GM10266 (cell line): ENCODE results near the gene RTCA.
"Not testable (repeated sequence)": the region's sequence is repeated elsewhere in the genome, so short reads cannot be mapped to it uniquely, and the experiment has no call there.

ENCODE experiments used
- DNase-seq: peaks from one replicate; pipeline ENCODE4 v3.0.0; 2012; ENCODE audit errors: extremely low spot score
- CTCF ChIP-seq: IDR thresholded peaks from 2 replicates; pipeline ENCODE4 v1.5.1; 2012; ENCODE audit warnings: mild to moderate bottlenecking, low read depth; ENCODE audit not compliant: control insufficient read depth, insufficient read depth; ENCODE audit errors: missing control alignments

RTCA gene

GRCh38 chr1:100322436-100323211 is 56.6 kb downstream of the RTCA start:
- TF ChIP-seq CTCF: no peak

GRCh38 chr1:100323419-100324106 is 57.5 kb downstream of the RTCA start:
- no peak for TF ChIP-seq CTCF
- no peak for DNase-seq

More at GRCh38 chr1:100322436-100323211, 56.6 kb downstream of the RTCA start:
- DNase-seq: no peak

DNA sequence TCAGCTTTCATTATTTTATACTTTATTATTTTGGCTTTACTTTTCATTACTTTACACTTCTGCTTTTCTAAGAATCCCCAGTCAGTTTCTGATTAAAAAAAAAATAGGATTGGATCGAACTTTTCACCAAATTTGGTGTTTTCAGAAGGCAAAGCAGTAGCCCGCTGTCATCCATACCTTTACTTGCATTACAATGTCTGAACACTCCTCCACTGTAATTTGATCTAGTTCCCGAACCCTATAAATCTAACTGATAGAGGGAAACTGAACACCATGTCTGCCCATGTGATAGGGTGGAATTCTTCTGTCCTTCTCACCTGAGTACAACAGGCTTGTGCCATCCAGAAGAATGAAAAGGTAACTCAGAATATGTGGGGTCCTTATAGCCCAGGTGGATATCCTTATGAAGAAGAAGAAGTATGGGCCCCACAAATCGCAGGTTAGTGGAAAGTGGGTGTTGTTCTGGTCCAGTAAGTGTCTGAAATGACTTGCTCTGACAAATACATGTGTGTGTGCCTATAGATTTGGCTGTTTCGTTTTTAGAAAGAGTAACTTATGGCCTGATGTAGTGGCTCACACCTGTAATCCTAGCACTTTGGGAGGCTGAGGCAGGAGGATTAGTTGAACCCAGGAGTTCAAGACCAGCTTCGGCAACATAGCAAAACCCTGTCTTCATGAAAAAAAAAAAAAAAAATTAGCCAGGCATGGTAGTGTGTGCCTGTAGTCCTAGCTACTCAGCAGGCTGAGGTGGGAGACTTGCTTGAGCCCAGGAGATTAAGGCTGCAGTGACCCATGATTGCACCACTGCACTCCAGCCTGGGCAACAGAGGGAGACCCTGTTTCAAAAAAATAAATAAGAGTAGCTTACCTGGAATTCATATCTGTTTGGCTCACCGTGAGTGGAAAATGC is 59.7 kb downstream of the RTCA start:
- DNase-seq: no peak
- no peak for TF ChIP-seq CTCF

- not testable (repeated sequence) for DNase-seq
Measured at GRCh38 chr1:100326325-100326670, 60.3 kb downstream of the RTCA start.

DNA sequence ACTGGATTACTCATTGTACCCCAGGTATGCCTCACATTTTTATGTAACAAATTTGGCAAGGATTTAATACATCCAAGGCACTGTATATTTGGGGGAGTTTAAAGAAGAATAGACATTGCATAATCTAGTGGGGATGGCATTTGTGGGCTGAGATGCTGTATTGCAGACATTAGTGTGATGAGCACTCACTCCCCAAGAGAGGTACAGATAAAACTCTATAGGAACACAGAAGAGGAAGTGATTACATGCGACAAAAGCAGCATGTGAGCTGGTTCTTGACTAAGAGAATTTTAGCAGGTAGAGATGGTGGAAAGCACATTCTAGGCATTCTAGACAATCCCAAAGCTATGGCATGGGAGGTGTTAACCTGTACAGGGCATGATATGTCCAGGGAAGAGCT is 62.1 kb downstream of the RTCA start:
- no peak for TF ChIP-seq CTCF
- DNase-seq: no peak

DNA sequence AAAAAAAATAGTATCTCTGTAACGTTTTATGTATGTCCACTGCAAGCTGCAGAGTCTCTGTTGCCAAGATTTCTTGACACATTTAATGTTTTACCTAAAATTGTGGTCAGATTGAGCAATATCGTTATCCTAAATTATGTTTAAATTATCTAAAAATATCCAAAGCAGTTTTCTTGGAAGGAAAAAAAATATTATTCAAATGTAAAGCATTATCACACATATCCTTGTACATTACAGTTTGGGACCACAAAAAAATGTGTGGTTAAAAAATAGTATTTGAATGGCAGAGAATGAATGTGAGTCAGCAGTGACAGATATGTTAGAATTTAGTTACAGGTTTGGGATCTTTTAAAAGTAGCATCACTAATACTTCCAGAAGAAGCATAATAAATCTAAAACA is 65.1 kb downstream of the RTCA start:
- DNase-seq: not testable (repeated sequence)

GRCh38 chr1:100332331-100332730 is 66.3 kb downstream of the RTCA start:
- TF ChIP-seq CTCF: no peak

DNA sequence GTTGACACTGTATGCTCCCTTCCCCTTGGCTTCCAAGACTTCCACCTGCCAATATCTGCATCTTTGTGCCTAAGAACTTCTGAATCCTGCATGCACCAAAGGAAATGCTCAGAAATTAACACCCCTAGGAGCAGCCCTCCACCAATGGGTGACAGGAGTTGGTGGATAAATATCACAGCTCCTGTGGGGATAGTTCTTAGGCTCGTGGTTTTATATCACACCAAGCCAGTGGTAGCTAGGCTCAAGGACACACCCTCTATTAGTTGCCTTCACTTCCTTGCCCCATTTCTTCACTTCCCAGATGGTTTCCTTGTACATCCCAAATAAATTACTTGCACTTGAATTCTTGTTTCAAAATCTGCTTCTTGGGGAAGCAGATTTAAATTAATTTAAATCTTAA is 69.4 kb downstream of the RTCA start:
- no peak for DNase-seq
- no peak for TF ChIP-seq CTCF

More at GRCh38 chr1:100332331-100332730, 66.3 kb downstream of the RTCA start:
- no peak for DNase-seq

DNA sequence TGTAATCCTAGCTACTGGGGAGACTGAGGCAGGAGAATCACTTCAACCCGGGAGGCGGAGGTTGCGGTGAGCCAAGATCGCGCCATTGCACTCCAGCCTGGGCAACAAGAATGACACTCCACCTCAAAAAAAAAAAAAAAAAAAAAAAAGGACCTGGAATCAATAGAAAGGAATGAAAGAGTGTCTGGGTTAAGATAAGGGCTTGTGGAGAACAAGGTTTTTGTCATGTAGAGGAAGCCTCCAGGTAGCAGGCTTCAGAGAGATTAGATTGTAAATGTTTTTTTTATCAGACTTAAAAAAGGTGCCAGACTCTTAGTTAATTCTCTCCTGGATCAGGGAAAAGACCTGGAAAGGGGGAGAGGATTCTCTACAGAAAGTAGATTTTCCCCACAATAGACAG is 71.9 kb downstream of the RTCA start:
- DNase-seq: not testable (repeated sequence)

DNA sequence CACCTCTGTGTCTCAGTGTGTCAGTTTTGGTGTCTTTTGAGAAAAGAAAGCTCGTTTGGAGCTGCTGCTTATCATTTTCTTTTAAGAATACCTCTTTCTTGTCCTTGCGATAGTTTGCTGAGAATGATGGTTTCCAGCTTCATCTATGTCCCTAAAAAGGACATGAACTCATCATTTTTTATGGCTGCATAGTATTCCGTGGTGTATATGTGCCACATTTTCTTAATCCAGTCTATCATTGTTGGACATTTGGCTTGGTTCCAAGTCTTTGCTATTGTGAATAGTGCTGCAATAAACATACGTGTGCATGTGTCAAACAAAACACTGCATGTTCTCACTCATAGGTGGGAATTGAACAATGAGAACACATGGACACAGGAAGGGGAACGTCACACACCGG is 73.7 kb downstream of the RTCA start:
- DNase-seq: not testable (repeated sequence)
